ENCODE results near the gene AK9.

GRCh38 chr6:109714166-109714565, 23.2 kb upstream of the AK9 start:
- no peak for TF ChIP-seq CTCF (IDR thresholded peaks at IDR 0.05)
- TF ChIP-seq EZH2 (IDR thresholded peaks at IDR 0.05), result no peak

All from neural progenitor cell (in vitro differentiated cells).